Loucy (cell line): Measurements from ENCODE around the gene CACNA1I.

ENCODE experiments used
- EZH2phosphoT487 ChIP-seq: fragments of 200-600 bp; IDR thresholded peaks from 2 replicates; pipeline ENCODE4 v1.6.1; 2018; ENCODE audit warnings: antibody characterized with exemption, mild to moderate bottlenecking, moderate library complexity, borderline replicate concordance
- TF ChIP-seq, protein P1 (sequence below): fragments of 200-600 bp; sonication (generic); conservative IDR thresholded peaks from 2 replicates; pipeline ENCODE4 v1.5.1; 2014; ENCODE audit warnings: mild to moderate bottlenecking, antibody characterized with exemption, low read length

DNA sequence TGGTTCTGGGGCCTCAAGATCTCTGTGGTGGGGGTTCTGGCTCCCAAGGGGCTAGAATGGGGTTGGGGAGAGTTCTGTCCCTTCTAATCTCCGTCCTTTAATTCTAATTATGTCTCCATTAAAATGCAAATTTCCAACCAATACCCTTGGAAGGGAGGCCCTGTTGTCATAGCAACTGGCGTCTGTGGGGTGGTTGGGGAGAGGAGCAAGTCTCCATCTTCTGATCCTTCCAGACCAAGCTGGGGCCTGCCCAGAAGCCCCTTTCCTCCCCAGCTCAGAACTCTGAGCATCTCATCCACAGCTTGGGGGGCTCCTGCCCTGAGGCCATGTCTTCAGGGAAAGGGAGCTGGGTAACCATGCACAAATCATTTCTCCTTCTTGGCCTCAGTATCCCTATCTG lies 32.6 kb upstream of the CACNA1I start:
- TF ChIP-seq, protein P1, sequence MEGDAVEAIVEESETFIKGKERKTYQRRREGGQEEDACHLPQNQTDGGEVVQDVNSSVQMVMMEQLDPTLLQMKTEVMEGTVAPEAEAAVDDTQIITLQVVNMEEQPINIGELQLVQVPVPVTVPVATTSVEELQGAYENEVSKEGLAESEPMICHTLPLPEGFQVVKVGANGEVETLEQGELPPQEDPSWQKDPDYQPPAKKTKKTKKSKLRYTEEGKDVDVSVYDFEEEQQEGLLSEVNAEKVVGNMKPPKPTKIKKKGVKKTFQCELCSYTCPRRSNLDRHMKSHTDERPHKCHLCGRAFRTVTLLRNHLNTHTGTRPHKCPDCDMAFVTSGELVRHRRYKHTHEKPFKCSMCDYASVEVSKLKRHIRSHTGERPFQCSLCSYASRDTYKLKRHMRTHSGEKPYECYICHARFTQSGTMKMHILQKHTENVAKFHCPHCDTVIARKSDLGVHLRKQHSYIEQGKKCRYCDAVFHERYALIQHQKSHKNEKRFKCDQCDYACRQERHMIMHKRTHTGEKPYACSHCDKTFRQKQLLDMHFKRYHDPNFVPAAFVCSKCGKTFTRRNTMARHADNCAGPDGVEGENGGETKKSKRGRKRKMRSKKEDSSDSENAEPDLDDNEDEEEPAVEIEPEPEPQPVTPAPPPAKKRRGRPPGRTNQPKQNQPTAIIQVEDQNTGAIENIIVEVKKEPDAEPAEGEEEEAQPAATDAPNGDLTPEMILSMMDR = no peak
- no peak for TF ChIP-seq EZH2phosphoT487
